Osteoblast (primary cell): ENCODE measurements around the gene FXYD2. TPM values are rescaled to one million over a fixed set of nuclear protein-coding genes. Genes with fewer than 3 reads are reported as not detected.
"Not testable (repeated sequence)": the region's sequence is repeated elsewhere in the genome, so short reads cannot be mapped to it uniquely, and the experiment has no call there.

Experiments
- DNase-seq: peaks from one replicate; pipeline ENCODE4 v3.0.0; 2011; ENCODE audit warnings: low spot score, mixed read lengths; ENCODE audit not compliant: insufficient read length; ENCODE audit errors: missing footprints
- H2AFZ ChIP-seq: 2 replicates; pipeline ENCODE4 v1.6.0; 2011; ENCODE audit warnings: mild to moderate bottlenecking, low read length
- H3K27ac ChIP-seq: 2 replicates; pipeline ENCODE4 v1.5.1; 2011; ENCODE audit warnings: mild to moderate bottlenecking, low read depth, low read length, moderate library complexity
- H3K27me3 ChIP-seq: 2 replicates; pipeline ENCODE4 v1.6.0; 2012; ENCODE audit warnings: mild to moderate bottlenecking, control low read depth, inconsistent platforms, low read length, moderate library complexity; ENCODE audit not compliant: insufficient read depth
- H3K36me3 ChIP-seq: 2 replicates; pipeline ENCODE4 v1.5.1; 2011; ENCODE audit warnings: mild to moderate bottlenecking, low read length, control low read depth, moderate library complexity; ENCODE audit not compliant: insufficient read depth
- H3K4me1 ChIP-seq: 2 replicates; pipeline ENCODE4 v1.5.1; 2011; ENCODE audit warnings: mild to moderate bottlenecking, low read length, control low read depth, moderate library complexity; ENCODE audit not compliant: insufficient read depth
- H3K4me2 ChIP-seq: 2 replicates; pipeline ENCODE4 v1.6.0; 2011; ENCODE audit warnings: mild to moderate bottlenecking, low read length; ENCODE audit not compliant: insufficient read depth
- H3K4me3 ChIP-seq: fragments of 200-600 bp; sonication (generic); 3 replicates; pipeline ENCODE4 v1.5.1; 2012; ENCODE audit warnings: mild to moderate bottlenecking, low read length, inconsistent platforms; ENCODE audit not compliant: insufficient read depth
- H3K79me2 ChIP-seq: 2 replicates; pipeline ENCODE4 v1.6.0; 2012; ENCODE audit warnings: mild to moderate bottlenecking, low read length, control low read depth, inconsistent platforms; ENCODE audit not compliant: insufficient read depth
- H3K9me3 ChIP-seq: 2 replicates; pipeline ENCODE4 v1.5.1; 2011; ENCODE audit warnings: low read depth, low read length, control low read depth
- H4K20me1 ChIP-seq: 2 replicates; pipeline ENCODE4 v1.6.0; 2012; ENCODE audit warnings: mild to moderate bottlenecking, low read length, control low read depth; ENCODE audit not compliant: insufficient read depth
- CTCF ChIP-seq: IDR thresholded peaks from 2 replicates; pipeline ENCODE4 v1.5.1; 2011; ENCODE audit warnings: mild to moderate bottlenecking, low read depth, low read length, moderate library complexity; ENCODE audit errors: extremely low read depth
- total RNA-seq: library from RNA; depleted of rRNA; stranded (reverse); fragments of >200 nt; gene quantifications from 2 replicates; pipeline ENCODE4 v1.2.3, GENCODE V29; 2012

Gene FXYD2
- total RNA-seq, 1 donor = not detected

DNA sequence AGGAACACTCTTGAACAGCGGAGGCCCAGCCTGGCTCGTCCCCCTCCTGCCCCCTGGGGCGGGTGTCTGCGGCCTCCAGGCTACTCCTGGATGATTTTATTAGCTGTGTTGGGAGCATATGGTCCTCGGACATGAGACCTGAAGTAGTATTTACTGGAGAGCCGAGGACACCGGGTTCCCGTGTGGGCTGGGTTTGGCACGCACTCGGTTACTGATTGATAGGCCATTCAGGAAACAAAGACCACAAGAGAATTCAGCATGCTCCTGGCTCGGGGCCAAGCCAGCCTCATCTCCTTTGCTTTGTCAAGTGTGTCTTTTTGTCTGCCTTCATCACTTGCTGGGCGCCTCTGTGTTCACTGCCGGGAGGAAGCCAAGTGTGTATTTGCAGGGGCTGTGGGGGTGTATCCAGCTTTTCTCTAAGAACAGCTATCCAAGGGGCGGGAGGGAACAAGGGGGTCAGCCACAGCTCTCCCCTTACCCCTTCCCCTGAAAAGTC is 9.7 kb downstream of the FXYD2 start:
- H3K4me1 ChIP-seq = no peaks in the 10 kb centered on the region
- peak; percentile 34 for DNase-seq
- no peak overlapping the region for H3K4me2 ChIP-seq
- no peak overlapping the region for H3K27ac ChIP-seq
- no peak overlapping the region for H3K4me3 ChIP-seq
- H3K27me3 ChIP-seq = no peaks in the 10 kb centered on the region
- no peaks in the 10 kb centered on the region for H4K20me1 ChIP-seq
- no peaks in the 10 kb centered on the region for H3K9me3 ChIP-seq
- H3K79me2 ChIP-seq = no peaks in the 10 kb centered on the region
- H3K36me3 ChIP-seq = no peaks in the 10 kb centered on the region
- no peak for TF ChIP-seq CTCF
- no peak overlapping the region for H2AFZ ChIP-seq

GRCh38 chr11:117814204-117814765 is 10.3 kb downstream of the FXYD2 start:
- Histone ChIP-seq H4K20me1 (no peaks in the 10 kb centered on the region), H3K36me3 (no peaks in the 10 kb centered on the region), H3K9me3 (no peaks in the 10 kb centered on the region), H3K27ac (no peak overlapping the region), H3K79me2 (no peaks in the 10 kb centered on the region), H2AFZ (no peak overlapping the region), H3K4me2 (no peak overlapping the region), H3K4me1 (no peaks in the 10 kb centered on the region), H3K4me3 (no peak overlapping the region), H3K27me3 (no peaks in the 10 kb centered on the region)
- TF ChIP-seq CTCF = no peak
- DNase-seq = peak; percentile 58

DNA sequence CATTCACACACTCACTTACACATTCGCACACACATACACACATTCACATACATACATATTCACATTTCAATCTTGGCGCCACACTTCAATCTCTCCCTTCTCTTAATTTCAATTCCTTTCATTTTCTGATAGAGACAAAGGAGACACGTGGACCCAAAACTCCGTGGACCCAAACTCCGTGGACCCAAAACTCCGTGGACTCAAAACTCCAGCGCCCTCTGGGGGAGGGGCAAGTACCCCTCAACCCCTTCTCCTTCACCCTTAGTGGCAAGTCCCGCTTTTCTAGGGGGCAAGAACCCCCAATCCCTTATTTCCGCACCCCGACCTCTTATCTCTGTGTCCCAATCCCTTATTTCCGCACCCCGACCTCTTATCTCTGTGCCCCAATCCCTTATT is 14.5 kb downstream of the FXYD2 start:
- not testable (repeated sequence) for DNase-seq, H3K27ac ChIP-seq, H3K27me3 ChIP-seq

GRCh38 chr11:117809236-117810055 is 15.1 kb downstream of the FXYD2 start:
- no peaks in the 10 kb centered on the region for H4K20me1 ChIP-seq
- DNase-seq = peak; percentile 90
- TF ChIP-seq CTCF = peak; percentile 37
- H3K4me3 ChIP-seq = no peak overlapping the region
- no peaks in the 10 kb centered on the region for H3K9me3 ChIP-seq
- peaks cover 7% of the 10 kb centered on the region for H3K27me3 ChIP-seq
- no peak overlapping the region for H2AFZ ChIP-seq
- H3K79me2 ChIP-seq = no peaks in the 10 kb centered on the region
- H3K4me2 ChIP-seq = no peak overlapping the region
- H3K36me3 ChIP-seq = no peaks in the 10 kb centered on the region
- no peak overlapping the region for H3K27ac ChIP-seq
- H3K4me1 ChIP-seq = no peaks in the 10 kb centered on the region

More for the DNA sequence above, 14.5 kb downstream of the FXYD2 start:
- not testable (repeated sequence) for H3K36me3 ChIP-seq, H3K4me1 ChIP-seq, H3K4me2 ChIP-seq, H3K4me3 ChIP-seq, H3K9me3 ChIP-seq, H4K20me1 ChIP-seq, H2AFZ ChIP-seq, H3K79me2 ChIP-seq
